ENCODE measurements around the gene CC2D1B. TPM values are rescaled to one million over a fixed set of nuclear protein-coding genes. Genes with fewer than 3 reads are reported as not detected.

The CC2D1B gene, protein sequence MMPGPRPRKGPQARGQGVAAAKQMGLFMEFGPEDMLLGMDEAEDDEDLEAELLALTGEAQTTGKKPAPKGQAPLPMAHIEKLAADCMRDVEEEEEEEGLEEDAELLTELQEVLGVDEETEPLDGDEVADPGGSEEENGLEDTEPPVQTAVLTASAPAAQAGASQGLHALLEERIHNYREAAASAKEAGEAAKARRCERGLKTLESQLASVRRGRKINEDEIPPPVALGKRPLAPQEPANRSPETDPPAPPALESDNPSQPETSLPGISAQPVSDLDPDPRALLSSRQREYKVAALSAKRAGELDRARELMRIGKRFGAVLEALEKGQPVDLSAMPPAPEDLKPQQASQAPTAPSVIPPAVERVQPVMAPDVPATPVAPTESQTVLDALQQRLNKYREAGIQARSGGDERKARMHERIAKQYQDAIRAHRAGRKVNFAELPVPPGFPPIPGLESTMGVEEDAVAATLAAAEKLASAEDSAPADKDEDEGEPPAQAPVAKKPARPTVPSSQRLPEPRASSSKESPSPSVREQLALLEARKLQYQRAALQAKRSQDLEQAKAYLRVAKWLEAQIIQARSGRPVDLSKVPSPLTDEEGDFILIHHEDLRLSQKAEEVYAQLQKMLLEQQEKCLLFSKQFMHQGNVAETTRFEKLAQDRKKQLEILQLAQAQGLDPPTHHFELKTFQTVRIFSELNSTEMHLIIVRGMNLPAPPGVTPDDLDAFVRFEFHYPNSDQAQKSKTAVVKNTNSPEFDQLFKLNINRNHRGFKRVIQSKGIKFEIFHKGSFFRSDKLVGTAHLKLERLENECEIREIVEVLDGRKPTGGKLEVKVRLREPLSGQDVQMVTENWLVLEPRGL
- 15.9 to 20.0 TPM (median 19.0 TPM) in 5 replicates for total RNA-seq (2022; extraction: Qiagen RNA extraction)

DNA sequence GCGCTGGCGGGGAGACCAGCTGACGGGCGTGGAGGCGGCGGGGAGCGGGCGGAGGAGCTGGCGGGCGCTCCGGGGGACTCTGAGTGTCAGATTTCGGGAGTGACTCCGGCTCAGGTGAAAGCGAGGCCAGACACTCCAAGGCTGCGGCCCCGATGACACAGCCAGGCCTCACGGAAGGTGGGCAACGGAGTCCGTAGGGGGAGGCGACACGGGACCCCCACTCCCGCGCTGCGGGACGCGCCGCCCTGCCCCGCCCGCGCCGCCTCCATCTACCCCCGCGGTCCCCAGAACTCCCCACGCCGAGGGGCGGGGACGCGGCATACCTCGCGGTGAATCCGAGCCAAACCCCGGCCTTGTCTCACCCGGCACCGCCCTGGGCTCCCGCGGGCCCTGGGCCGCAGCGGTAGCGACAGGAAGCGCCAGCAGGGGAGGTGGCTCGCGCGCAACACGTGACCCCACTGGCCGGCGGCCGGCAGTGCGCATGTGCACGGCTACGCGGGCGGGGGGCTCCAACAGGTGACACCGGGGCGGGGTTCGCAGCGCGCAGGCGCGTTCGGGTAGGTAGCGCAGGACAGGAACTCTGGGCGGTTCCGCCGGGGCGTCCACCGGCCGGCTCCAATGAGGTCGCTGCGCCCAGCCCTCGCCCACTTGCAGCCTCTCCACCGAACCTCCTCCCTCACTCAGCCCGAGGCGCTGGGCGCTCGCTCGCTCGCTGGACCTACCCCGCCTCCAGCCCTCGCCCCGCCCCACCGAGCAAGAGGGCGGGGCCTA, at the start of gene CC2D1B:
CC2D1B (minus strand) TSS at position 460 of the 771 bp plus-strand sequence. CDS start 1,585 bp downstream, outside the sequence.

GRCh38 chr1:52404116-52404974, 38.3 kb upstream of the CC2D1B start, which contains the start of the genes ORC1 and PRPF38A:
ORC1 (minus strand) TSS chr1:52404423; CDS start chr1:52402223, 2,200 bp downstream.
PRPF38A (plus strand) TSS chr1:52404602; CDS start chr1:52404750, 148 bp downstream.

Other genes starting within 250 kb of the CC2D1B start
- 6.8 to 8.6 TPM (median 8.1 TPM) in 5 replicates for gene ZFYVE9, start 224.1 kb downstream of the CC2D1B start, total RNA-seq (2022; extraction: Qiagen RNA extraction)
- gene ORC1, start 38.2 kb upstream of the CC2D1B start, total RNA-seq (2022; extraction: Qiagen RNA extraction), result 19.6 to 21.3 TPM (median 20.8 TPM) in 5 replicates
- 15.5 to 23.9 TPM (median 21.8 TPM) in 5 replicates for gene PRPF38A, start 38.4 kb upstream of the CC2D1B start, total RNA-seq (2022; extraction: Qiagen RNA extraction)
- gene TUT4, start 186.9 kb upstream of the CC2D1B start, total RNA-seq (2022; extraction: Qiagen RNA extraction), result 23.6 to 33.9 TPM (median 24.6 TPM) in 5 replicates
- gene GPX7, start 236.2 kb upstream of the CC2D1B start, total RNA-seq (2022; extraction: Qiagen RNA extraction), result not detected in 5 replicates

Measured in A549 treated with Mapracorat at 1 μM for 4 hours (cell line).